ENCODE measurements around the gene TMEM108. TPM values are rescaled to one million over a fixed set of nuclear protein-coding genes. Genes with fewer than 3 reads are reported as not detected.

The TMEM108 gene
- total RNA-seq, 4 donors from 2014 or later: 2.6 to 9.2 (median 4.6) TPM

GRCh38 chr3:133236901-133237300, 198.7 kb downstream of the TMEM108 start:
- no peaks in the 10 kb centered on the region for H3K36me3 ChIP-seq
- no peak overlapping the region for H3K27ac ChIP-seq
- H3K4me1 ChIP-seq: no peaks in the 10 kb centered on the region
- no peaks in the 10 kb centered on the region for H3K27me3 ChIP-seq
- 97% methylated on average over 1 of the region's 1 CpG for WGBS, 2 donors
- TF ChIP-seq POLR2A (IDR thresholded peaks at IDR 0.05): no peak
- no peak for TF ChIP-seq CTCF (IDR thresholded peaks at IDR 0.05)
- no peaks in the 10 kb centered on the region for H3K9me3 ChIP-seq
- no peak for DNase-seq
- intact Hi-C loops (cut with DNase I): no loop called here
- H3K4me3 ChIP-seq (replicated peaks in 1 of 3): no peak overlapping the region

- Histone ChIP-seq H3K4me1 (no peaks in the 10 kb centered on the region), H3K36me3 (no peaks in the 10 kb centered on the region), H3K4me3 (replicated peaks in 1 of 3) (no peak overlapping the region), H3K27me3 (no peaks in the 10 kb centered on the region), H3K9me3 (no peaks in the 10 kb centered on the region), H3K27ac (no peak overlapping the region)
- TF ChIP-seq CTCF (IDR thresholded peaks at IDR 0.05) (no peak), POLR2A (IDR thresholded peaks at IDR 0.05) (no peak)
- no peak for DNase-seq
- intact Hi-C loops (cut with DNase I): no loop called here
Measured at GRCh38 chr3:133237380-133237779, 199.2 kb downstream of the TMEM108 start.

GRCh38 chr3:133238015-133238414, 199.8 kb downstream of the TMEM108 start:
- Histone ChIP-seq H3K27ac (no peak overlapping the region), H3K4me1 (no peaks in the 10 kb centered on the region), H3K9me3 (no peaks in the 10 kb centered on the region), H3K27me3 (no peaks in the 10 kb centered on the region), H3K36me3 (no peaks in the 10 kb centered on the region), H3K4me3 (replicated peaks in 1 of 3) (no peak overlapping the region)
- TF ChIP-seq POLR2A (IDR thresholded peaks at IDR 0.05) (no peak), CTCF (IDR thresholded peaks at IDR 0.05) (no peak)
- 84 to 87% methylated on average over 3 of the region's 3 CpGs for WGBS, 2 donors
- intact Hi-C loops (cut with DNase I): no loop called here
- DNase-seq: no peak

GRCh38 chr3:133246119-133246518, 207.9 kb downstream of the TMEM108 start:
- 84 to 93% methylated on average over 1 of the region's 1 CpG for WGBS, 2 donors
- intact Hi-C loops (cut with DNase I): no loop called here
- peak in 1 of 2 donors; percentile 31 for DNase-seq

GRCh38 chr3:133246773-133247172, 208.6 kb downstream of the TMEM108 start:
- Histone ChIP-seq H3K4me1 (no peaks in the 10 kb centered on the region), H3K27ac (no peak overlapping the region), H3K4me3 (replicated peaks in 1 of 3) (no peak overlapping the region), H3K27me3 (no peaks in the 10 kb centered on the region), H3K9me3 (no peaks in the 10 kb centered on the region), H3K36me3 (no peaks in the 10 kb centered on the region)
- TF ChIP-seq CTCF (IDR thresholded peaks at IDR 0.05): no peak
- TF ChIP-seq POLR2A (IDR thresholded peaks at IDR 0.05): no peak
- DNase-seq: no peak
- intact Hi-C loops (cut with DNase I): no loop called here

More at GRCh38 chr3:133246119-133246518, 207.9 kb downstream of the TMEM108 start:
- TF ChIP-seq POLR2A (IDR thresholded peaks at IDR 0.05) (no peak), CTCF (IDR thresholded peaks at IDR 0.05) (no peak)
- Histone ChIP-seq H3K27ac (no peak overlapping the region), H3K27me3 (no peaks in the 10 kb centered on the region), H3K9me3 (no peaks in the 10 kb centered on the region), H3K36me3 (no peaks in the 10 kb centered on the region), H3K4me1 (no peaks in the 10 kb centered on the region), H3K4me3 (replicated peaks in 1 of 3) (no peak overlapping the region)

Measured in thyroid gland (tissue), 4 donors.